GM18502 (cell line): Measurements from ENCODE around the gene ABLIM2.

ENCODE experiments used
- ATAC-seq: cut with Tn5 transposase; IDR thresholded peaks from one replicate; pipeline ENCODE4 v1.9.1; 2021; ENCODE audit warnings: mild to moderate bottlenecking; ENCODE audit not compliant: unreplicated experiment, poor library complexity

ABLIM2 gene

GRCh38 chr4:8158710-8159536, at the start of gene ABLIM2:
TSS of gene ABLIM2 (minus strand) at chr4:8158813. CDS start at chr4:8158689, 124 bp downstream.
- peak; percentile 98 for ATAC-seq

- ATAC-seq = no peak
Measured at GRCh38 chr4:8207314-8207713, 48.7 kb upstream of the ABLIM2 start.

GRCh38 chr4:8205749-8206611, 47.4 kb upstream of the ABLIM2 start:
- no peak for ATAC-seq

- ATAC-seq = no peak
Measured at GRCh38 chr4:8205241-8205707, 46.7 kb upstream of the ABLIM2 start.

GRCh38 chr4:8204576-8205227, 46.1 kb upstream of the ABLIM2 start:
- ATAC-seq = no peak

GRCh38 chr4:8203817-8204216, 45.2 kb upstream of the ABLIM2 start:
- no peak for ATAC-seq

- ATAC-seq = no peak
Measured at GRCh38 chr4:8203052-8203401, 44.4 kb upstream of the ABLIM2 start.

GRCh38 chr4:8202108-8203051, 43.8 kb upstream of the ABLIM2 start:
- ATAC-seq = no peak

- ATAC-seq = peak; percentile 40
Measured at GRCh38 chr4:8201321-8201781, 42.7 kb upstream of the ABLIM2 start.

GRCh38 chr4:8200302-8200975, 41.8 kb upstream of the ABLIM2 start:
- ATAC-seq = no peak

- no peak for ATAC-seq
Measured at GRCh38 chr4:8199594-8200301, 41.1 kb upstream of the ABLIM2 start.

- peak; percentile 83 for ATAC-seq
Measured at GRCh38 chr4:8198906-8199593, 40.4 kb upstream of the ABLIM2 start, which contains the start of gene SH3TC1. TSS of gene SH3TC1 (plus strand) at chr4:8199290. CDS start at chr4:8205195, 5,905 bp downstream.

GRCh38 chr4:8198206-8198905, 39.7 kb upstream of the ABLIM2 start:
- peak; percentile 5 for ATAC-seq

- ATAC-seq = no peak
Measured at GRCh38 chr4:8197521-8197920, 38.9 kb upstream of the ABLIM2 start.

- ATAC-seq = no peak
Measured at GRCh38 chr4:8195841-8196458, 37.3 kb upstream of the ABLIM2 start.

GRCh38 chr4:8195431-8195830, 36.8 kb upstream of the ABLIM2 start:
- ATAC-seq = no peak
